Measurements from ENCODE around the gene IL19.

DNA sequence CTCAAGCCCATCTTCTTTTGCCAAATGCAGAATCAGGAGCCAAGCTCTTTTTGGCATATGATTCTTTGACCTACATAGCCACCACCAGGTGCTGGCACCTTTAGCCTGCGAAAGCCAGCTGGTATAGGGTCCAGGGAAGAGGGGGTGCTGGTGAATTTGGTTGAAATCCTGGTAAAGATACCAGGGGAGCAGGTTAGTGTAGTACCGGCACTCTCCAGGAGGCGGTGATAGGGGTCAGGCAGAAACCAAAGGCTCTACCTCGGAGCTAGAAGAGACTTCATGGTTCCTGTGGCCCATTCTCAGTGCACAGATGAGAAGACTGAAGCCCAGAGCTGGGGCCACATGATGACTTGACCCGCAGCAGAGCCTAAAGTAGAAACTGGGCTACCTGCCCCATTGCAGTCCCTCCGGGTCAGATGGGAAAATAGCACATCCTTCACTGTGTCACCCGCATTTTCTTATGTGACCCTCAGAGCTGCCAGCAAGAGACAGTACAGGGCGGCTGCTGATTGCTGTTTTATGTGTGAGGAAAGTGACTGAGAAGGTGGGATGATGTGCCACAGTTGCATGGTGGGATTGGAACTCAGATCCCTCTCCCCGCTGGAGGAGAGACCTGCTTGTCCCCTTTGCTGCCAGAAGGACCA is 36.0 kb upstream of the IL19 start:
- TF ChIP-seq, protein P1, sequence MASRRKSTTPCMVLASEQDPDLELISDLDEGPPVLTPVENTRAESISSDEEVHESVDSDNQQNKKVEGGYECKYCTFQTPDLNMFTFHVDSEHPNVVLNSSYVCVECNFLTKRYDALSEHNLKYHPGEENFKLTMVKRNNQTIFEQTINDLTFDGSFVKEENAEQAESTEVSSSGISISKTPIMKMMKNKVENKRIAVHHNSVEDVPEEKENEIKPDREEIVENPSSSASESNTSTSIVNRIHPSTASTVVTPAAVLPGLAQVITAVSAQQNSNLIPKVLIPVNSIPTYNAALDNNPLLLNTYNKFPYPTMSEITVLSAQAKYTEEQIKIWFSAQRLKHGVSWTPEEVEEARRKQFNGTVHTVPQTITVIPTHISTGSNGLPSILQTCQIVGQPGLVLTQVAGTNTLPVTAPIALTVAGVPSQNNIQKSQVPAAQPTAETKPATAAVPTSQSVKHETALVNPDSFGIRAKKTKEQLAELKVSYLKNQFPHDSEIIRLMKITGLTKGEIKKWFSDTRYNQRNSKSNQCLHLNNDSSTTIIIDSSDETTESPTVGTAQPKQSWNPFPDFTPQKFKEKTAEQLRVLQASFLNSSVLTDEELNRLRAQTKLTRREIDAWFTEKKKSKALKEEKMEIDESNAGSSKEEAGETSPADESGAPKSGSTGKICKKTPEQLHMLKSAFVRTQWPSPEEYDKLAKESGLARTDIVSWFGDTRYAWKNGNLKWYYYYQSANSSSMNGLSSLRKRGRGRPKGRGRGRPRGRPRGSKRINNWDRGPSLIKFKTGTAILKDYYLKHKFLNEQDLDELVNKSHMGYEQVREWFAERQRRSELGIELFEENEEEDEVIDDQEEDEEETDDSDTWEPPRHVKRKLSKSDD (CRISPR knock-in tag; IDR thresholded peaks at IDR 0.05; ENCODE audit: low read depth) = no peak
- TF ChIP-seq, protein P2, sequence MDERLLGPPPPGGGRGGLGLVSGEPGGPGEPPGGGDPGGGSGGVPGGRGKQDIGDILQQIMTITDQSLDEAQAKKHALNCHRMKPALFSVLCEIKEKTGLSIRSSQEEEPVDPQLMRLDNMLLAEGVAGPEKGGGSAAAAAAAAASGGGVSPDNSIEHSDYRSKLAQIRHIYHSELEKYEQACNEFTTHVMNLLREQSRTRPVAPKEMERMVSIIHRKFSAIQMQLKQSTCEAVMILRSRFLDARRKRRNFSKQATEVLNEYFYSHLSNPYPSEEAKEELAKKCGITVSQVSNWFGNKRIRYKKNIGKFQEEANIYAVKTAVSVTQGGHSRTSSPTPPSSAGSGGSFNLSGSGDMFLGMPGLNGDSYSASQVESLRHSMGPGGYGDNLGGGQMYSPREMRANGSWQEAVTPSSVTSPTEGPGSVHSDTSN (CRISPR knock-in tag; IDR thresholded peaks at IDR 0.05) = no peak
- TF ChIP-seq, protein P3, sequence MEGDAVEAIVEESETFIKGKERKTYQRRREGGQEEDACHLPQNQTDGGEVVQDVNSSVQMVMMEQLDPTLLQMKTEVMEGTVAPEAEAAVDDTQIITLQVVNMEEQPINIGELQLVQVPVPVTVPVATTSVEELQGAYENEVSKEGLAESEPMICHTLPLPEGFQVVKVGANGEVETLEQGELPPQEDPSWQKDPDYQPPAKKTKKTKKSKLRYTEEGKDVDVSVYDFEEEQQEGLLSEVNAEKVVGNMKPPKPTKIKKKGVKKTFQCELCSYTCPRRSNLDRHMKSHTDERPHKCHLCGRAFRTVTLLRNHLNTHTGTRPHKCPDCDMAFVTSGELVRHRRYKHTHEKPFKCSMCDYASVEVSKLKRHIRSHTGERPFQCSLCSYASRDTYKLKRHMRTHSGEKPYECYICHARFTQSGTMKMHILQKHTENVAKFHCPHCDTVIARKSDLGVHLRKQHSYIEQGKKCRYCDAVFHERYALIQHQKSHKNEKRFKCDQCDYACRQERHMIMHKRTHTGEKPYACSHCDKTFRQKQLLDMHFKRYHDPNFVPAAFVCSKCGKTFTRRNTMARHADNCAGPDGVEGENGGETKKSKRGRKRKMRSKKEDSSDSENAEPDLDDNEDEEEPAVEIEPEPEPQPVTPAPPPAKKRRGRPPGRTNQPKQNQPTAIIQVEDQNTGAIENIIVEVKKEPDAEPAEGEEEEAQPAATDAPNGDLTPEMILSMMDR (CRISPR knock-in tag; IDR thresholded peaks at IDR 0.05) = peak; percentile 70
- TF ChIP-seq JUNB (CRISPR knock-in tag; IDR thresholded peaks at IDR 0.05; ENCODE audit: borderline replicate concordance) = no peak
- no peak for TF ChIP-seq ZNF788 (CRISPR knock-in tag; IDR thresholded peaks at IDR 0.05; ENCODE audit: borderline replicate concordance)
- TF ChIP-seq HOXA7 (CRISPR knock-in tag; IDR thresholded peaks at IDR 0.05) = no peak
- no peak for TF ChIP-seq ZMYM2 (CRISPR knock-in tag; IDR thresholded peaks at IDR 0.05)
